NCI-H2029 treated with DMSO at 0.1 percent for 48 hours (cell line): ENCODE results near the gene C5orf22.
"Not testable (repeated sequence)": the region's sequence is repeated elsewhere in the genome, so short reads cannot be mapped to it uniquely, and the experiment has no call there.

Experiments
- DNase-seq: peaks from one replicate; lab custom pipeline; 2025; lab: John Stamatoyannopoulos, UW

C5orf22 gene

GRCh38 chr5:31531888-31532547 is at the start of gene C5orf22, which contains the start of gene DROSHA:
Gene C5orf22 (plus strand): TSS chr5:31532301. CDS start chr5:31532393, 92 bp downstream.
Gene DROSHA (minus strand): TSS chr5:31532093. CDS start chr5:31529059, 3,034 bp downstream.
- peak; percentile 91 for DNase-seq

GRCh38 chr5:31485376-31486207 is 46.5 kb upstream of the C5orf22 start:
- DNase-seq = no peak

GRCh38 chr5:31486441-31486840 is 45.7 kb upstream of the C5orf22 start:
- no peak for DNase-seq

GRCh38 chr5:31487506-31487905 is 44.6 kb upstream of the C5orf22 start:
- DNase-seq = no peak

- DNase-seq = no peak
Measured at GRCh38 chr5:31492869-31493268, 39.2 kb upstream of the C5orf22 start.

- no peak for DNase-seq
Measured at GRCh38 chr5:31495336-31495735, 36.8 kb upstream of the C5orf22 start.

- no peak for DNase-seq
Measured at GRCh38 chr5:31496301-31496700, 35.8 kb upstream of the C5orf22 start.

- no peak for DNase-seq
Measured at GRCh38 chr5:31496891-31497290, 35.2 kb upstream of the C5orf22 start.

- no peak for DNase-seq
Measured at GRCh38 chr5:31500256-31500655, 31.8 kb upstream of the C5orf22 start.

GRCh38 chr5:31502506-31502905 is 29.6 kb upstream of the C5orf22 start:
- DNase-seq = no peak

GRCh38 chr5:31504529-31504928 is 27.6 kb upstream of the C5orf22 start:
- no peak for DNase-seq

GRCh38 chr5:31511305-31511704 is 20.8 kb upstream of the C5orf22 start:
- DNase-seq = no peak

- DNase-seq = no peak
Measured at GRCh38 chr5:31516802-31517201, 15.3 kb upstream of the C5orf22 start.

- DNase-seq = no peak
Measured at GRCh38 chr5:31523041-31523440, 9.1 kb upstream of the C5orf22 start.

- DNase-seq = no peak
Measured at GRCh38 chr5:31530541-31531265, 1.4 kb upstream of the C5orf22 start.

GRCh38 chr5:31531543-31531887 is 586 bp upstream of the C5orf22 start:
- DNase-seq = no peak

- DNase-seq = no peak
Measured at GRCh38 chr5:31534527-31535046, 2.5 kb downstream of the C5orf22 start.

- no peak for DNase-seq
Measured at GRCh38 chr5:31536873-31537272, 4.8 kb downstream of the C5orf22 start.

- no peak for DNase-seq
Measured at GRCh38 chr5:31537349-31537748, 5.2 kb downstream of the C5orf22 start.

GRCh38 chr5:31537851-31538250 is 5.8 kb downstream of the C5orf22 start:
- no peak for DNase-seq

- DNase-seq = not testable (repeated sequence)
Measured at GRCh38 chr5:31549114-31549513, 17.0 kb downstream of the C5orf22 start.

GRCh38 chr5:31551878-31552277 is 19.8 kb downstream of the C5orf22 start:
- no peak for DNase-seq
